Neural cell (in vitro differentiated cells): ENCODE data around the gene PI3.

Experiments used
- CTCF ChIP-seq: fragments of 450-650 bp; IDR thresholded peaks from 2 replicates; pipeline ENCODE4 v1.5.1; 2014; ENCODE audit warnings: antibody characterized with exemption, mild to moderate bottlenecking, moderate library complexity; ENCODE audit not compliant: poor library complexity, severe bottlenecking
- RAD21 ChIP-seq: fragments of 450-650 bp; conservative IDR thresholded peaks from 2 replicates; pipeline ENCODE4 v1.6.1; 2014; ENCODE audit warnings: antibody characterized with exemption, mild to moderate bottlenecking, moderate library complexity
- TF ChIP-seq, protein P1 (sequence below): IDR thresholded peaks from 2 replicates; pipeline ENCODE4 v1.6.1; 2012; ENCODE audit warnings: borderline replicate concordance

DNA sequence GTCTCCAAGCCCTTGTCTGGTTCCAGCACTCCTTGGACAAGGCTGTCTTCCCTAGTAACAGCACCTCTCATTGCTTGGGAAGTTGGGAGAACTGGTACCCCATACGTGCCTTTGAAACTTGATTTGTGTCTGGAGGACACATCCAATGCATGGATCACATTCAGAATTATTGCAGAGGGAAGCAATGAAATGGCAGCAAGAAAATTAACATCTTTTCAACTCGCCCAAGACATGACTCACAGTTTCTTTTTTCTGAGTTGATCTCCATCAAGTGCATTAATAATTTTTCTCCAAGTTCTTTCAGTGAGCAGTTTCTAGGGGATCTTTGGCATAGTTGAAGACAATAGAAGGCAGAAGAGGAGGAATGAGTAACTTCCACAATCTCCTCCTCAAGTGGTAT lies 22.3 kb upstream of the PI3 start:
- TF ChIP-seq, protein P1, sequence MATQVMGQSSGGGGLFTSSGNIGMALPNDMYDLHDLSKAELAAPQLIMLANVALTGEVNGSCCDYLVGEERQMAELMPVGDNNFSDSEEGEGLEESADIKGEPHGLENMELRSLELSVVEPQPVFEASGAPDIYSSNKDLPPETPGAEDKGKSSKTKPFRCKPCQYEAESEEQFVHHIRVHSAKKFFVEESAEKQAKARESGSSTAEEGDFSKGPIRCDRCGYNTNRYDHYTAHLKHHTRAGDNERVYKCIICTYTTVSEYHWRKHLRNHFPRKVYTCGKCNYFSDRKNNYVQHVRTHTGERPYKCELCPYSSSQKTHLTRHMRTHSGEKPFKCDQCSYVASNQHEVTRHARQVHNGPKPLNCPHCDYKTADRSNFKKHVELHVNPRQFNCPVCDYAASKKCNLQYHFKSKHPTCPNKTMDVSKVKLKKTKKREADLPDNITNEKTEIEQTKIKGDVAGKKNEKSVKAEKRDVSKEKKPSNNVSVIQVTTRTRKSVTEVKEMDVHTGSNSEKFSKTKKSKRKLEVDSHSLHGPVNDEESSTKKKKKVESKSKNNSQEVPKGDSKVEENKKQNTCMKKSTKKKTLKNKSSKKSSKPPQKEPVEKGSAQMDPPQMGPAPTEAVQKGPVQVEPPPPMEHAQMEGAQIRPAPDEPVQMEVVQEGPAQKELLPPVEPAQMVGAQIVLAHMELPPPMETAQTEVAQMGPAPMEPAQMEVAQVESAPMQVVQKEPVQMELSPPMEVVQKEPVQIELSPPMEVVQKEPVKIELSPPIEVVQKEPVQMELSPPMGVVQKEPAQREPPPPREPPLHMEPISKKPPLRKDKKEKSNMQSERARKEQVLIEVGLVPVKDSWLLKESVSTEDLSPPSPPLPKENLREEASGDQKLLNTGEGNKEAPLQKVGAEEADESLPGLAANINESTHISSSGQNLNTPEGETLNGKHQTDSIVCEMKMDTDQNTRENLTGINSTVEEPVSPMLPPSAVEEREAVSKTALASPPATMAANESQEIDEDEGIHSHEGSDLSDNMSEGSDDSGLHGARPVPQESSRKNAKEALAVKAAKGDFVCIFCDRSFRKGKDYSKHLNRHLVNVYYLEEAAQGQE = no peak
- TF ChIP-seq CTCF = no peak
- no peak for TF ChIP-seq RAD21
